ENCODE data around the gene COX8A. TPM values are rescaled to one million over a fixed set of nuclear protein-coding genes. Genes with fewer than 3 reads are reported as not detected.
A peak's percentile ranks its signal among the peaks of the same experiment; 100 is the strongest.

The COX8A gene
- total and polyA plus RNA-seq, 9 of the 15 experiments (the other 6 are each of a cell fraction or from before 2014, with no cell fraction given), result 274 to 1,206 (median 526) TPM

GRCh38 chr11:63986156-63986931 lies 11.9 kb downstream of the COX8A start, which contains the start of gene OTUB1 (continued):
- TF ChIP-seq RCOR1 (IDR thresholded peaks at IDR 0.05; ENCODE audit: borderline replicate concordance in 1 of 2, low read depth in 2 of 2, low read length in 2 of 2), result no peak
- peak; percentile 93 for TF ChIP-seq TAF1 (IDR thresholded peaks at IDR 0.05; ENCODE audit: control insufficient read depth, extremely low read depth, insufficient read depth, low read length, severe bottlenecking)
- TF ChIP-seq ZBTB12 (CRISPR knock-in tag; IDR thresholded peaks at IDR 0.05), result no peak
- peak in 1 of 2 experiments; percentile 30; a peak in 2 of 4 replicates for TF ChIP-seq KDM1A (IDR thresholded peaks at IDR 0.05)
- no peak for TF ChIP-seq TGIF2 (CRISPR knock-in tag; IDR thresholded peaks at IDR 0.05)
- TF ChIP-seq MTA3 (IDR thresholded peaks at IDR 0.05; ENCODE audit: borderline replicate concordance), result peak; percentile 49; the same call in 1 of the 2 replicates
- no peak for TF ChIP-seq ZC3H4 (CRISPR knock-in tag; IDR thresholded peaks at IDR 0.05; ENCODE audit: borderline replicate concordance)
- TF ChIP-seq ZBTB40 (IDR thresholded peaks at IDR 0.05), result peak; percentile 94
- TF ChIP-seq ZBTB40 (CRISPR knock-in tag; IDR thresholded peaks at IDR 0.05), result no peak
- TF ChIP-seq ZFX (CRISPR knock-in tag; IDR thresholded peaks at IDR 0.05), result peak; percentile 82
- TF ChIP-seq RFX1 (IDR thresholded peaks at IDR 0.05), result peak; percentile 99
- TF ChIP-seq NR1H2 (CRISPR knock-in tag; IDR thresholded peaks at IDR 0.05), result peak; percentile 55; the same call in 1 of the 2 replicates
- TF ChIP-seq RBBP5 (IDR thresholded peaks at IDR 0.05; ENCODE audit: borderline replicate concordance, insufficient read depth, low read length, poor library complexity, severe bottlenecking), result peak; percentile 90
- TF ChIP-seq NEUROD1 (IDR thresholded peaks at IDR 0.05; ENCODE audit: borderline replicate concordance, low read depth, low read length, partially characterized antibody), result no peak
- TF ChIP-seq SIN3B (IDR thresholded peaks at IDR 0.05; ENCODE audit: low read depth), result peak; percentile 95

All from K562 (cell line).